NCI-H146 (cell line): ENCODE measurements around the gene MAST4.
"Not testable (repeated sequence)": the region's sequence is repeated elsewhere in the genome, so short reads cannot be mapped to it uniquely, and the experiment has no call there.

Experiments used
- DNase-seq: peaks from one replicate; lab custom pipeline; 2025; lab: John Stamatoyannopoulos, UW

Gene MAST4

DNA sequence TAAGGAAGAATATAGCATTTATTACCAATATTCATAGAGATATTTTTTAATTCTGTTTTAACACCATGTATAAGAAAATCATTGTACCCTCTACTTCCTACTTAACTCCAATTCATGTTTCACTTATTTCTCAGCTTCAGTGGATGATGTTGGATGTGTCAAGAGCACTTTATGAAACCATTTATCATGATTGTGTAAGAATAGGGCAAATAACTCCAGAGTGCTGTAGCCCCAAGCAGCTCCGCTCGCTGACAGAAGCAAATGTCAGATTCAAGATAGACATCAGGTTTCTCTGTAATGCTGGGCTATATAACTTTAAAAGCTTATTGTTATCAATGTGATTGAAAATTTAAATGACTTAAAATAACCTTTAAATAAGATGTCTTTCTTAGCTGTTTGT is 50.4 kb downstream of the MAST4 start:
- DNase-seq = no peak

DNA sequence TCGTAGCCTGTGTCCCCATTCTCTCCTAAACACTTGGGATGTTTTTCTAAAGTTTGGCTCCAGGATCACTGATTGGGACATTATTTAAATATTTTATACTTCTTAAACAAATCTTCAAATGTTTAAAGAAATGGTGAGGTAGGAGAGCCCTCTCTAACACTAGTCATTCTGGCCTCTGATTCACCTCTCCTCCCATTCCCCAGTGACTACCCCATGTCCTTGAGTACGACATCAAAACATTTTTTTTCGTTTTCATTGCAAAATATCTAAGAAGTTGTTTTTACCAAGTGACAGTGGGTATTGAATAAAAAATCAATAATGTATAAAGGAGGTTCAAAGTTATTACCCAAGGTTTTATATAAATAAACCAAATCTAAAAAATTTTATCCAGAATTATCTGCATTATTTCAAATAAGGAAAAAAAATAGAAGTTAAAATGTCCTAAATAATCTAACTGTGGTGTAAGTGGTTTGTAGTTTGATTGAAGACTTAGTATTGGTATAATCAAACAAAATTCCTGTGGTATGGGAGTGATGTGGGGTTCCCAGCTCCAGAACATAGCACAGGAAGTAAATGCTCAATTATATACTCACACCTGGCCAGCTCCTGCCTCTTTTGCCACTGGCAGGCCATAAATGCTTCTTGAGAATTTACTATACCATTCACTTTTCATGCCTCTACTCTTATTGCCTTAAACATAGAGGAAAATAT is 51.1 kb downstream of the MAST4 start:
- DNase-seq = no peak

- no peak for DNase-seq
Measured at GRCh38 chr5:66652818-66653217, 56.6 kb downstream of the MAST4 start.

GRCh38 chr5:66653325-66653724 is 57.1 kb downstream of the MAST4 start:
- no peak for DNase-seq

DNA sequence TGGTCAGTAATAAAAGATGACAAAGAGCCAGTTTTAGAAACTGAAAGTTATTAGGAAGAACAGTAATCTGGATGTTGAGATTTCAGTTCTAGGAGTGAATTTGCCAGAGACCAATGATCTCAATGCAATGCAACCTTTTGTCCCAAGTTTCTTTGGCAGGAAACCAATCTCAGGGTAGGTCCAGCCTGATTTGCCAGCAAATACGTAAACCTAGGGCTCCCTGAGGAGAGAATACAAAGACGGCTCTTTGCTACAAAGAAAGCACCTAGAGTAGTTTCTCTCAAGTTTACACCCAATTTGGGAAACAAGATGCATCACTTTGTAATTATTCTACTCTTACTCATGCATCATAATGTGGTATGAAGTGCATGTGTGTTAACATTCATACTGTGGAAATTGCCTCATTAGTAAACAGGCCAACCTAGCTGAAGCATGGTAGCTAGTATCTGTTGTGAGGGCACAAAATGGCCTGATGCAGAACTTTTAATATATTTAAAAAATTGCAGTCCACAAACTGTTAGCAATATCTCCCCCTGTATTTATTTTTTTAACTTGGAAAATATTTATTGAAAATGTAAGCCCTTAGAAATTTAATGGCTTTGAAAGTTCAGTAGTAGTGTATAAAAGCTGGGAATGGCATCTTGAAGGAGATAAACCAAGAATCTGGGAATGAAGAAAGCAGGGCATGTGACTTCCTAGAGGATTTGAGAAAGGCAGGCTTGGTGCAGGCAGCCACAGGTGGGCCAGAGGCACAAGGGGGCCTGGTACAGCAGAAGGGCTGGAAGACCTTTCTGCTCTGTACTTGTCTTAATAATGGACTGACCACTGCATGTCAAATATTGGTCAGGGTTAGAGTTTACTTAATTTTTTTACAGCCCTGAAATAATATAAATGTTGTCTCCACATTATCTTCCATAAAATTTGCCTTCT is 59.5 kb downstream of the MAST4 start:
- no peak for DNase-seq

DNA sequence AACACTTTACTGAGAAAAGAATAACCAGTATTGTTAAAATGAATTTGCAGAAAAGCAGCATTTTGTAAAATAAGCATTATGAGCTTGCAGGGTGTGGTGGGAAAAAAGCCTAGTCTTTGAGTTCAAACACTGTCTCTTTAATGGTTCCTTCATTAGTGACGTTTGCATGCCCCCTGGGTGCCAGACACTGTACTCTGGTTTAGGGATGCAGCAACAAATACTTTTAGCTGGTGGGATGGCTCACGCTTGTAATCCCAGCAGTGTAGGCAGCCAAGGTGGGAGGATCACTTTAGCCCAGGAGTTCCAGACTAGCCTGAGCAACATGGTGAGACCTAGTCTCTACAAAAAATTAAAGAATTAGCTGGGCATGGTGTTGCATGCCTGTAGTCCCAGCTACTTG is 62.3 kb downstream of the MAST4 start:
- DNase-seq = peak; percentile 48

GRCh38 chr5:66659780-66660179 is 63.6 kb downstream of the MAST4 start:
- DNase-seq = no peak

DNA sequence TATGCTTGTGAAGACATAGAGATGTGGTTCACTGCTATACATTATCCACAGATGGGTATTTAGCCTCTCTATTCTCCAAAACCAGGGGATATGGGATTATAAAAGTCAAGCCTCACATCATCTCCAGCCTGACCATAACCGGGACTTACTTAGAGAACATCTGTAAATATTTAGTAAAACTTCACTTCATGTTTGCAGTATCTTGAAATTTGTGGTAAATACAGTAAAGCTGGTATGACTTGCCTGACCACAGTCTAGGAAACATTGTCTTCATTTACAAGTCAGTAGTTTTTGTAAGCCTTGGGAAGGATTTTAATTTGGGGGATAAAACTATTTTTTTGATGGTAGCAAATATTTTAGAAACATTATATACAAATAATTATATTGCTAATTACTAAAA is 64.2 kb downstream of the MAST4 start:
- no peak for DNase-seq

- DNase-seq = peak; percentile 58
Measured at GRCh38 chr5:66661149-66661548, 65.0 kb downstream of the MAST4 start.

- DNase-seq = peak; percentile 84
Measured at GRCh38 chr5:66666778-66667177, 70.6 kb downstream of the MAST4 start.

DNA sequence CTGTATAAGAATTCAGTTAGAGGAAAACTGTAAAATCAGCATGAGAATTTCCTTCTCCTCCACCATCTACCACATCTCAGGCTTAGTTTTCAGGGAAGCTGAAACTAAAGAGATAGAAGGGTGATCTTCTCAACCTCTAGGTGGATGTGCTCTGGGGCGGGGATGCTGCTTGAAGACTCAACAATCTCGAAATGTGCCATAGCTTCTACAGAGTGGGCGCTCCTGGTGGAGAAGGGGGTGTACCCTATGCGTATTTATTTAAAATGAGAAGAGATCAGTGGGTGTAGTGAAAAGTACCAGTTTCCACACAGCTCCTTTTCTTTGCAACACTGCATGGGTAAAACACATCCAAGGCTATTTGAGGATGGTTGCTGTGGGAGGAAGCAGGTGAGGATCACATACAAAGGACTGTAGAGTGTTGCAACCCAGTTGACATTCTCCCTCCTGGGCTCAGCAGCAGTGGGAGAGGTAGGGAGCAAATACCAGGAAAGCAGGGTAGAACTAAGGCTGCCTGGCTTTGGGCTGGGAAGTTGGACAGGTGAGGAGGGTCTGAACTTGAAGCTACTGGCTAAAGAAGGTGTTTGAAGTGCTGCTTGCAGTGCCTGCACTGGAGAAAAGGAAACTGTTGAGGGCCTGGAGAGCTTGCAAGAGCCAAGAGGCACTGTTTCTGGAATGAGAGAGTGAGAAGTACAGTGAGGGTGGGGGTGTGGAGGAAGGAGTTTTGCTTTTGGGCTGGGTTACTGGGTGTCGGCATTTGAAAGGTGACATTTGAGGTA is 73.1 kb downstream of the MAST4 start:
- peak; percentile 23 for DNase-seq

DNA sequence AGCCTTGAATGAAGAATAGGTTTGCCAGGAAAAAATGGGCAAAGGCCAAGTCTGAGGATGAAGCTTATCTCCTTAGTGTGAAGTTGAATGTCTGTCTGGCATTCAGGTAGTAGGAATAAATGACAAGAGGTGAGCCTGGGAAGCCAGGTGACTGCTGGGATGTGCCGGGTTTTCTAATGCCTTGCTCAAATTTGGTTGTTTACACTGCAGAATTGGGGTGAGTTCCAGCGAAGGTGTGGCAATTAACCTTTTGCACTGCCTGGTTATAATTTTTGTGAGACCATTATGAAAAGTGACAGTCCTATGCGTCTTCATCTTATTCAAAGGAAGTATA is 73.6 kb downstream of the MAST4 start:
- DNase-seq = no peak

- DNase-seq = no peak
Measured at GRCh38 chr5:66671305-66671704, 75.1 kb downstream of the MAST4 start.

GRCh38 chr5:66674802-66675201 is 78.6 kb downstream of the MAST4 start:
- no peak for DNase-seq

GRCh38 chr5:66675406-66675805 is 79.2 kb downstream of the MAST4 start:
- no peak for DNase-seq

DNA sequence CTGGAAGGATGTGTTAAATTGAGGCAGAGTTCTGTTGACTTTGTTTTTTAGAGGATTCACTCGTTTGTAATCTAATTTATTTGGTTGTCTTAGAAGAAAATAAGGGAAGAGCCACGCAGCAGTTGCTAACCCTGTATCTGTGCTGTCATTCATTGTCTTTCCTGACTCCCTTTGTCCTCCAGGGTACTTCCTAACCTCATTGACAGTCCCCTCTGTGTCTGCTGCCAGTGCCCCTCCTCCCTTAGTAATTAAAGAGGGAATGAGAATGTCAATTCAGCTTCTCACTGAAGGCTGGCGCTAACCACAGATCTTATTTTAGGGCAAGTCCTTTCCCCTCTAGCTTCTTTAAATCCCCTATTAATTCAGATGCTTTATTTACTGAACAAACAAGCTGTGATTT is 84.0 kb downstream of the MAST4 start:
- peak; percentile 68 for DNase-seq

DNA sequence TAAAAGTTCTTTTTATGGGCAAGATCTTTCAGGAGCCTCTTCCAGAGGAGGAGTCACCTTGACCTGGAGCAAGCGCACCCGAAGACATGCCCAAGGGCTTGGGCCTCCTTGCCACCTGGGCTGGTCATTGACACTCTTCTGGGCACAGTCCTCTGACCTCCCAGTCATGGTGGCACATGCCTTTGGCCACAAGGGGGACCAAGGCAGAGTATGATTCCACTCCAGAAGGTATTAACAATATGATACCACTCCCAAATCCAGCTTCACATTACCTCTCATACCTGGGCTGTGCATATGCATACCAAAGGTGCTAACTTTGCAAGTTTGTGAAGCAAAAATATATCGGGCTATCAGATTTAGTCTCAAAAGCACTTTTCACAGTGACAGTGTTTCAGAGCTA is 84.6 kb downstream of the MAST4 start:
- no peak for DNase-seq

DNA sequence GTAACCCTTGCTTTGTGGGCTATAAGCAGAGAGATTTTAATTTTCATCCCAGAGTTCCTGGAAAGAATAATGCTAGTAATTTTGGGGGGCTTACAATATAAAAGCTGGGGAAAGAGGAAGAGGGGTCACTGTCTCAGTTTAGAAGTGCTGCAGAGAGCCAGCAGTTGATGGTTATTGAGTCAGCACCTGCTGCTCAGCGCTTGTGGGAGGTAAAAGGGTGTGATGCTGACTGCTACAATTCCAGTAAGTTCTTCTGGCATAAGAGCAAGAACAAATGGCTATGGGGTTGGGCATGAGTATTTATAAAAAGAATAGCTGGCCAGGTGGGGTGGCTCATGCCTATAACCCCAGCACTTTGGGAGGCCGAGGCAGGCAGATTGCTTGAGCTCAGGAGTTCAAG is 88.5 kb downstream of the MAST4 start:
- no peak for DNase-seq

- DNase-seq = no peak
Measured at GRCh38 chr5:66689522-66690220, 93.5 kb downstream of the MAST4 start.

GRCh38 chr5:66694036-66694435 is 97.8 kb downstream of the MAST4 start:
- DNase-seq = no peak

DNA sequence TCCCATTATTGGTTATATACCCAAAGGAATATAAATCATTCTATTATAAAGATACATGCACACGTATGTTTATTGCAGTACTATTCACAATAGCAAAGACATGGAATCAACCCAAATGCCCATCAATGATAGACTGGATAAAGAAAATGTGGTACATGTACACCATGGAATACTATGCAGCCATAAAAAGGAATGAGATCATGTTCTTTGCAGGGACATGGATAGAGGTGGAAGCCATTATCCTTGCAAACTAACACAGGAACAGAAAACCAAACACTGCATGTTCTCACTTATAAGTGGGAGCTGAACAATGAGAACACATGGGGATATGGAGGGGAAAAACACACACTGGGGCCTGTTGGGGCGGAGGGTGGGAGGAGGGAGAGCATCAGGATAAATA is 99.6 kb downstream of the MAST4 start:
- not testable (repeated sequence) for DNase-seq
